ENCODE results near the gene KRT71. TPM values are rescaled to one million over a fixed set of nuclear protein-coding genes. Genes with fewer than 3 reads are reported as not detected.

Gene KRT71
- total and polyA plus RNA-seq, 2 of the 8 experiments (the other 6 are each of a cell fraction or from before 2014, with no cell fraction given), result not detected

DNA sequence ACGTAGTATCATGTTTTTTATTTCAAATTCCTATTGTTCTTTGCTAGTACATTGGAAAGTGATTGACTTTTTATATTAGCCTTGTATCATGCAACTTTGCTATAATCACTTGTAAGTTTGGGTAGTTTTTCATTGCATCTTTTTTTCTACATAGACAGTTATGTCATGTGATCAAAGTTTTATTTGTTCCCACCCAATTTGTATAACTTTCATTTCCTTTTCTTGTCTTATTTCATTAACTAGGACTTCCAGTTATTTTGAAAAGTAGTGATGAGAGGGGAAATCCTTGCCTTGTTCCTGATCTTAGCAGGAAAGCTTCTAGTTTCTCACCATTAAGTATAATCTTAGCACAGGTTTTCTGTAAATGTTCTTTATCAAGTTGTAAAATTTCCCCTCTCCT lies 50.1 kb downstream of the KRT71 start:
- no peaks in the 10 kb centered on the region for H3K4me1 ChIP-seq (replicated peaks in 1 of 4; ENCODE audit: control insufficient read depth in 3 of 4, insufficient read depth in 4 of 4, low read length in 3 of 4)
- no peak overlapping the region for H2BK20ac ChIP-seq (ENCODE audit: low read length)
- no peak overlapping the region for H4K8ac ChIP-seq (ENCODE audit: extremely low read depth, insufficient read depth, low read length)
- H3K18ac ChIP-seq (ENCODE audit: extremely low read depth, low read length), result no peak overlapping the region
- DNase-seq (ENCODE audit: low read depth in 1 of 2, low spot score in 2 of 2) (no peak), FAIRE-seq (no peak)
- ChIA-PET POLR2A (ENCODE audit: partially characterized antibody) (no interaction called here), CTCF (ENCODE audit: partially characterized antibody) (no interaction called here)
- H3K27ac ChIP-seq (ENCODE audit: low read depth, low read length), result no peak overlapping the region
- no peak overlapping the region for H4K5ac ChIP-seq (ENCODE audit: insufficient read length, low read depth, low read length)
- H4K20me1 ChIP-seq (replicated peaks in 1 of 2; ENCODE audit: control insufficient read depth in 1 of 2, insufficient read depth in 2 of 2, low read length in 2 of 2), result no peaks in the 10 kb centered on the region
- WGBS, 2 experiments (ENCODE audit: extremely low coverage in 1 of 2, insufficient coverage in 1 of 2, insufficient read length in 1 of 2, insufficient replicate concordance in 2 of 2, low coverage in 1 of 2, low lambda C conversion rate in 2 of 2, missing lambda C conversion rate in 1 of 2), result 86% methylated on average over 1 of the region's 1 CpG; no CpG with 5 or more reads in 1 of the 2 experiments
- no peak overlapping the region for H3K4ac ChIP-seq (replicated peaks; ENCODE audit: insufficient read length, low read depth, low read length)
- no peak overlapping the region for H4K91ac ChIP-seq (replicated peaks; ENCODE audit: insufficient read length, low read length)
- H2AK5ac ChIP-seq (ENCODE audit: low read depth, low read length), result no peak overlapping the region
- H3K14ac ChIP-seq (ENCODE audit: insufficient read length), result no peak overlapping the region
- no peak overlapping the region for H3K4me3 ChIP-seq (ENCODE audit: extremely low read depth in 1 of 4, insufficient read depth in 2 of 4, low read depth in 3 of 4, low read length in 4 of 4)
- H3K79me2 ChIP-seq (ENCODE audit: control insufficient read depth in 1 of 2, insufficient read depth in 2 of 2, low read length in 2 of 2), result no peaks in the 10 kb centered on the region
- no peaks in the 10 kb centered on the region for H3K79me1 ChIP-seq (ENCODE audit: low read depth, low read length)
- no peaks in the 10 kb centered on the region for H3K36me3 ChIP-seq (ENCODE audit: control insufficient read depth in 2 of 4, insufficient read depth in 4 of 4, low read length in 3 of 4)
- no peaks in the 10 kb centered on the region; a peak in 1 of 7 replicates for H3K27me3 ChIP-seq (replicated peaks in 1 of 4; ENCODE audit: control insufficient read depth in 3 of 4, extremely low read depth in 1 of 4, insufficient read depth in 3 of 4, low read length in 3 of 4)
- no peak overlapping the region for H2BK5ac ChIP-seq (ENCODE audit: low read depth, low read length)
- H3K9ac ChIP-seq (replicated peaks in 1 of 4; ENCODE audit: extremely low read depth in 1 of 4, low read depth in 3 of 4, low read length in 3 of 4), result no peak overlapping the region
- H3K23me2 ChIP-seq (ENCODE audit: low read depth, low read length), result no peaks in the 10 kb centered on the region
- H3K56ac ChIP-seq (replicated peaks; ENCODE audit: insufficient read length, low read depth, low read length), result no peak overlapping the region
- H2BK12ac ChIP-seq (ENCODE audit: low read depth, low read length), result no peak overlapping the region
- no peaks in the 10 kb centered on the region for H3K9me3 ChIP-seq (ENCODE audit: insufficient read depth in 2 of 2, low read depth in 1 of 2, low read length in 1 of 2)
- H2BK15ac ChIP-seq (ENCODE audit: low read length), result no peak overlapping the region
- no peak overlapping the region for H3K23ac ChIP-seq (ENCODE audit: insufficient read length)
- H2AFZ ChIP-seq (ENCODE audit: low read length), result no peak overlapping the region
- H3K4me2 ChIP-seq (ENCODE audit: insufficient read depth in 1 of 2, low read depth in 2 of 2, low read length in 2 of 2), result no peak overlapping the region
- H2BK120ac ChIP-seq (replicated peaks; ENCODE audit: low read depth, low read length), result no peak overlapping the region
- TF ChIP-seq EGR1 (IDR thresholded peaks at IDR 0.05; ENCODE audit: borderline replicate concordance, low read depth, low read length) (no peak), SP2 (IDR thresholded peaks at IDR 0.05; ENCODE audit: low read length) (no peak), MAFK (IDR thresholded peaks at IDR 0.05; ENCODE audit: low read depth, low read length) (no peak), NRF1 (IDR thresholded peaks at IDR 0.05; ENCODE audit: low read depth, low read length) (no peak), CHD1 (IDR thresholded peaks at IDR 0.05; ENCODE audit: low read depth, low read length) (no peak)
- TF ChIP-seq, protein P1, sequence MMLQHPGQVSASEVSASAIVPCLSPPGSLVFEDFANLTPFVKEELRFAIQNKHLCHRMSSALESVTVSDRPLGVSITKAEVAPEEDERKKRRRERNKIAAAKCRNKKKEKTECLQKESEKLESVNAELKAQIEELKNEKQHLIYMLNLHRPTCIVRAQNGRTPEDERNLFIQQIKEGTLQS (IDR thresholded peaks at IDR 0.05; ENCODE audit: insufficient read depth, low read depth, low read length), result no peak

Measured in H1 (cell line).